H9 (cell line): Measurements from ENCODE around the gene AFAP1. TPM values are rescaled to one million over a fixed set of nuclear protein-coding genes. Genes with fewer than 3 reads are reported as not detected.

Source experiments
- DNase-seq: peaks from one replicate; pipeline ENCODE4 v3.0.0-alpha.2; 2017
- H2AFZ ChIP-seq: one replicate; pipeline ENCODE4 v1.6.1; 2013; ENCODE audit warnings: mild to moderate bottlenecking, low read length, control low read depth, moderate library complexity
- H2AK5ac ChIP-seq: 2 replicates; pipeline ENCODE4 v1.6.1; 2013; ENCODE audit warnings: low read length, control low read depth, mixed read lengths; ENCODE audit not compliant: insufficient read length
- H2BK120ac ChIP-seq: one replicate; pipeline ENCODE4 v1.6.1; 2013; ENCODE audit warnings: low read depth, mild to moderate bottlenecking, low read length, control low read depth, inconsistent platforms; ENCODE audit not compliant: poor library complexity, severe bottlenecking
- H2BK12ac ChIP-seq: 2 replicates; pipeline ENCODE4 v1.6.1; 2013; ENCODE audit warnings: low read length, control low read depth, mixed read lengths, low read depth; ENCODE audit not compliant: insufficient read length
- H2BK15ac ChIP-seq: 2 replicates; pipeline ENCODE4 v1.6.1; 2013; ENCODE audit warnings: low read depth, low read length, control low read depth
- H2BK20ac ChIP-seq: one replicate; pipeline ENCODE4 v1.6.1; 2013; ENCODE audit warnings: low read depth, mild to moderate bottlenecking, low read length, control low read depth, inconsistent platforms; ENCODE audit not compliant: poor library complexity, severe bottlenecking
- H2BK5ac ChIP-seq: 2 replicates; pipeline ENCODE4 v1.6.1; 2013; ENCODE audit warnings: low read length, control low read depth, mixed read lengths; ENCODE audit not compliant: insufficient read length
- H3K14ac ChIP-seq: 2 replicates; pipeline ENCODE4 v1.6.1; 2013; ENCODE audit warnings: low read length, control low read depth; ENCODE audit not compliant: insufficient read depth
- H3K18ac ChIP-seq: 2 replicates; pipeline ENCODE4 v1.6.1; 2013; ENCODE audit warnings: low read depth, mild to moderate bottlenecking, mixed read lengths, low read length, control low read depth; ENCODE audit not compliant: insufficient read length
- H3K23ac ChIP-seq: 2 replicates; pipeline ENCODE4 v1.6.1; 2013; ENCODE audit warnings: low read length, control low read depth, mixed read lengths, low read depth; ENCODE audit not compliant: insufficient read length
- H3K23me2 ChIP-seq: 2 replicates; pipeline ENCODE4 v1.6.1; 2013; ENCODE audit warnings: low read depth, mild to moderate bottlenecking, mixed read lengths, low read length, control low read depth; ENCODE audit not compliant: insufficient read length, poor library complexity, severe bottlenecking
- H3K27ac ChIP-seq: 2 replicates; pipeline ENCODE4 v1.5.1; 2013; ENCODE audit warnings: low read length, control low read depth, mixed read lengths, low read depth; ENCODE audit not compliant: insufficient read length
- H3K27me3 ChIP-seq: 2 replicates; pipeline ENCODE4 v1.6.1; 2013; ENCODE audit warnings: low read length, control low read depth, inconsistent platforms; ENCODE audit not compliant: insufficient read depth
- H3K4ac ChIP-seq: 2 replicates; pipeline ENCODE4 v1.6.1; 2013; ENCODE audit warnings: low read depth, mild to moderate bottlenecking, control low read depth, inconsistent platforms, low read length, moderate library complexity
- H3K4me1 ChIP-seq: 2 replicates; pipeline ENCODE4 v1.6.1; 2013; ENCODE audit warnings: low read length, control low read depth, inconsistent platforms; ENCODE audit not compliant: insufficient read depth
- H3K4me2 ChIP-seq: 2 replicates; pipeline ENCODE4 v1.6.1; 2013; ENCODE audit warnings: low read length, control low read depth, mixed read lengths; ENCODE audit not compliant: insufficient read length, insufficient read depth
- H3K56ac ChIP-seq: 2 replicates; pipeline ENCODE4 v1.6.1; 2013; ENCODE audit warnings: low read depth, mild to moderate bottlenecking, mixed read lengths, low read length, control low read depth; ENCODE audit not compliant: insufficient read length
- H3K79me1 ChIP-seq: 2 replicates; pipeline ENCODE4 v1.6.1; 2013; ENCODE audit warnings: low read depth, mild to moderate bottlenecking, moderate library complexity, low read length, control low read depth, inconsistent platforms; ENCODE audit not compliant: insufficient read depth, poor library complexity, severe bottlenecking
- H3K79me2 ChIP-seq: 2 replicates; pipeline ENCODE4 v1.6.1; 2013; ENCODE audit warnings: low read length, control low read depth, inconsistent platforms; ENCODE audit not compliant: insufficient read depth
- H3K9ac ChIP-seq: 2 replicates; pipeline ENCODE4 v1.6.1; 2013; ENCODE audit warnings: low read length, control low read depth, mixed read lengths; ENCODE audit not compliant: insufficient read length; ENCODE audit errors: extremely low read depth
- H3K9me3 ChIP-seq: one replicate; pipeline ENCODE4 v1.6.1; 2013; ENCODE audit warnings: low read depth, low read length, inconsistent platforms; ENCODE audit not compliant: control insufficient read depth
- H3T11ph ChIP-seq: one replicate; pipeline ENCODE4 v1.6.1; 2013; ENCODE audit warnings: mild to moderate bottlenecking, low read length, control low read depth, inconsistent platforms
- H4K20me1 ChIP-seq: one replicate; pipeline ENCODE4 v1.6.1; 2013; ENCODE audit not compliant: control insufficient read depth, insufficient read length, insufficient read depth
- H4K5ac ChIP-seq: 2 replicates; pipeline ENCODE4 v1.6.1; 2013; ENCODE audit warnings: low read depth, mild to moderate bottlenecking, mixed read lengths, low read length, control low read depth; ENCODE audit not compliant: insufficient read length
- H4K8ac ChIP-seq: replicated peaks from 2 replicates; pipeline ENCODE4 v1.6.1; 2013; ENCODE audit warnings: low read length, control low read depth, mixed read lengths, low read depth; ENCODE audit not compliant: insufficient read length
- H4K91ac ChIP-seq: 2 replicates; pipeline ENCODE4 v1.6.1; 2013; ENCODE audit warnings: low read depth, mild to moderate bottlenecking, moderate library complexity, mixed read lengths, low read length, control low read depth; ENCODE audit not compliant: insufficient read length
- H3K27ac Mint-ChIP-seq, 3 experiments: 2 replicates in 2 of 3; 3 replicates in 1 of 3; pipeline ENCODE4 v1.8.0; 2020 to 2021; ENCODE audit warnings: mixed read lengths in 3 of 3, mild to moderate bottlenecking in 1 of 3, moderate library complexity in 1 of 3
- H3K27me3 Mint-ChIP-seq: 2 replicates; pipeline ENCODE4 v1.8.0; 2021; ENCODE audit warnings: low read depth, mild to moderate bottlenecking, moderate library complexity, mixed read lengths
- H3K36me3 Mint-ChIP-seq, 3 experiments: 2 replicates in 2 of 3; 3 replicates in 1 of 3; pipeline ENCODE4 v1.8.0; 2020 to 2021; ENCODE audit warnings: low read depth in 3 of 3, mixed read lengths in 3 of 3; ENCODE audit not compliant: insufficient read depth in 1 of 3
- H3K4me1 Mint-ChIP-seq, 2 experiments: 2 replicates each; pipeline ENCODE4 v1.8.0; 2020; ENCODE audit warnings: mixed read lengths in 2 of 2
- H3K4me3 Mint-ChIP-seq, 2 experiments: 2 replicates in 1 of 2; 3 replicates in 1 of 2; pipeline ENCODE4 v1.8.0; 2020 to 2021; ENCODE audit warnings: mild to moderate bottlenecking in 2 of 2, mixed read lengths in 2 of 2, moderate library complexity in 1 of 2
- H3K9me3 Mint-ChIP-seq, 2 experiments: 2 replicates in 1 of 2; 3 replicates in 1 of 2; pipeline ENCODE4 v1.8.0; 2020; ENCODE audit warnings: mild to moderate bottlenecking in 2 of 2, mixed read lengths in 2 of 2, moderate library complexity in 1 of 2
- CTCF ChIP-seq: fragments of 200-600 bp; sonication (generic); conservative IDR thresholded peaks from 3 replicates; pipeline ENCODE4 v1.8.0; 2021; ENCODE audit warnings: antibody characterized with exemption, mild to moderate bottlenecking
- WGBS: extraction: QIAGEN DNeasy Blood & Tissue Kit; methylation state at CpG from one replicate; pipeline ENCODE4 v1.1.7; 2013; ENCODE audit warnings: missing lambda C conversion rate, low lambda C conversion rate, mixed read lengths; ENCODE audit not compliant: insufficient read length; ENCODE audit errors: extremely low coverage; 5-methylcytosine and 5-hydroxymethylcytosine counted together
- total RNA-seq: library from RNA; stranded (reverse); gene quantifications from 2 replicates; pipeline ENCODE4 v1.2.1, GENCODE V29; 2021

The AFAP1 gene
- total RNA-seq, 1 experiment from 2014 or later = 6.5 TPM

- Histone ChIP-seq H3K23ac (no peak overlapping the region), H4K20me1 (no peaks in the 10 kb centered on the region), H3K27ac (no peak overlapping the region), H2AK5ac (no peak overlapping the region), H2BK12ac (no peak overlapping the region), H3K27me3 (no peaks in the 10 kb centered on the region), H3K4me2 (no peak overlapping the region), H2BK15ac (no peak overlapping the region), H4K91ac (no peak overlapping the region), H2BK120ac (no peak overlapping the region), H3K23me2 (no peaks in the 10 kb centered on the region), H2AFZ (no peak overlapping the region), H3K4me1 (peaks cover 13% of the 10 kb centered on the region; the same call in 1 of the 2 replicates), H3K9ac (no peak overlapping the region), H4K8ac (no peak overlapping the region), H3K9me3 (no peaks in the 10 kb centered on the region), H3T11ph (no peak overlapping the region), H3K14ac (no peak overlapping the region), H3K56ac (no peak overlapping the region), H2BK20ac (no peak overlapping the region), H3K4ac (no peak overlapping the region), H4K5ac (no peak overlapping the region), H3K18ac (no peak overlapping the region), H3K79me2 (peaks cover 3% of the 10 kb centered on the region; the same call in 1 of the 2 replicates), H2BK5ac (no peak overlapping the region), H3K79me1 (no peaks in the 10 kb centered on the region)
- no peaks in the 10 kb centered on the region for H3K27me3 Mint-ChIP-seq
- no peak for DNase-seq
- peaks cover 35 to 38% of the 10 kb centered on the region in 2 experiments for H3K4me1 Mint-ChIP-seq
- peaks cover 0 to 11% (median 7%) of the 10 kb centered on the region in 3 experiments; a peak in 5 of 7 replicates for H3K36me3 Mint-ChIP-seq
- H3K27ac Mint-ChIP-seq = no peak overlapping the region
- no peak overlapping the region for H3K4me3 Mint-ChIP-seq
- no CpG with 5 or more reads among the region's 3 CpGs for WGBS
- TF ChIP-seq CTCF = no peak
- H3K9me3 Mint-ChIP-seq = peaks cover 8 to 11% of the 10 kb centered on the region in 2 experiments
Measured at GRCh38 chr4:7887436-7887835, 52.2 kb downstream of the AFAP1 start.
